ENCODE data around the gene OCA2.

DNA sequence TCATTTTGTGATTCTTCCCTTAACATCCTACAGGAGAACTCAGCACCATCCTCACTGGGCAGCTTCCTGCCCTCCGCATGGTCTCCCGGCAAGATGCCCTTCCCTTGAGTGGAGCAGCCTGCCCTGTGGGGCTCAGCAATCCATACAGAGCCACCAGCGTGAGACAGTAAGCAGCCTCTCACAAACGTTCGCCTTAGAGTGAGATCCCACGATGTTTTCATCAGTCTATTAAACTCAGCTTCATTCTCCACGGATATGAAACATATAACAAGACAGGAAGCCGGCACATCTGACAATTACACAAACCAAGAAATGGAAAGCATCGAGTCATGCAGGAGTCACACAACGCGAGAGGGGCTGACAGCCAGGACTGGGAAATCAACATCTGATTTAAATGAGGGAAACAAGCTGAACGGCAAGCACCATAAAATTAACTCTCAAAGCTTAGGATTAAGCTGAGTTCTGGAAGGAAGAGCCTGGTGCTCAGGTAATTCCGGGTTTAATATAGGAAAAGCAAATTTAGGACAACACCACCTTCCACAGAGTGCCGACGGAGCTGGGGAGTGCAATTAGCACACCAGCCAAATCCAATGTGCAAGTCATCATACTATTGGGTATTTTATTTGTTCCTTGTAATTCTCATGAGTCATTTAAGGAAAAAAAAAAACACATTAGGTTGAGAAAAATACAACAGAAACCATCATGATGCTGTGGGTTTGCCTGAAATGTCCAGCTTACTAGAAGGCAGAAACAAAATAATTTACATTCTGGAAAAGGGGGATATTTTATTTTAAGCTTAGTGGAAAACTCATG lies 272.0 kb downstream of the OCA2 start:
- TF ChIP-seq, protein P1, sequence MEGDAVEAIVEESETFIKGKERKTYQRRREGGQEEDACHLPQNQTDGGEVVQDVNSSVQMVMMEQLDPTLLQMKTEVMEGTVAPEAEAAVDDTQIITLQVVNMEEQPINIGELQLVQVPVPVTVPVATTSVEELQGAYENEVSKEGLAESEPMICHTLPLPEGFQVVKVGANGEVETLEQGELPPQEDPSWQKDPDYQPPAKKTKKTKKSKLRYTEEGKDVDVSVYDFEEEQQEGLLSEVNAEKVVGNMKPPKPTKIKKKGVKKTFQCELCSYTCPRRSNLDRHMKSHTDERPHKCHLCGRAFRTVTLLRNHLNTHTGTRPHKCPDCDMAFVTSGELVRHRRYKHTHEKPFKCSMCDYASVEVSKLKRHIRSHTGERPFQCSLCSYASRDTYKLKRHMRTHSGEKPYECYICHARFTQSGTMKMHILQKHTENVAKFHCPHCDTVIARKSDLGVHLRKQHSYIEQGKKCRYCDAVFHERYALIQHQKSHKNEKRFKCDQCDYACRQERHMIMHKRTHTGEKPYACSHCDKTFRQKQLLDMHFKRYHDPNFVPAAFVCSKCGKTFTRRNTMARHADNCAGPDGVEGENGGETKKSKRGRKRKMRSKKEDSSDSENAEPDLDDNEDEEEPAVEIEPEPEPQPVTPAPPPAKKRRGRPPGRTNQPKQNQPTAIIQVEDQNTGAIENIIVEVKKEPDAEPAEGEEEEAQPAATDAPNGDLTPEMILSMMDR (IDR thresholded peaks at IDR 0.05; ENCODE audit: low read depth, low read length) = no peak
- TF ChIP-seq POLR2A (IDR thresholded peaks at IDR 0.05; ENCODE audit: extremely low read depth, insufficient read length) = no peak

Data from NB4 (cell line).